Mucosa of descending colon (tissue), 3 donors: ENCODE data around the gene SMARCB1. TPM values are rescaled to one million over a fixed set of nuclear protein-coding genes. Genes with fewer than 3 reads are reported as not detected.

Experiments
- ATAC-seq: fragments of 200-7000 bp; cut with Tn5 transposase; one replicate; pipeline ENCODE4 v1.9.1; 2020; ENCODE audit warnings: mild to moderate bottlenecking, moderate library complexity
- DNase-seq, 3 donors: peaks; one replicate each; pipeline ENCODE4 v3.0.0-alpha.2; 2020
- H3K36me3 ChIP-seq: fragments of 200-600 bp; one replicate; pipeline ENCODE4 v1.8.0; 2021; ENCODE audit warnings: low read depth, mild to moderate bottlenecking
- H3K4me1 ChIP-seq: fragments of 200-600 bp; one replicate; pipeline ENCODE4 v1.8.0; 2021; ENCODE audit warnings: low read depth, mild to moderate bottlenecking
- H3K4me3 ChIP-seq: fragments of 200-600 bp; one replicate; pipeline ENCODE4 v1.8.0; 2021; ENCODE audit warnings: mild to moderate bottlenecking
- H3K9me3 ChIP-seq: fragments of 200-600 bp; one replicate; pipeline ENCODE4 v1.8.0; 2021; ENCODE audit warnings: mild to moderate bottlenecking
- intact Hi-C, 2 donors: fragments of 100-400 bp; cut with DNase I in 1 of 2; cut with micrococcal nuclease in 1 of 2; formaldehyde crosslinking; loops; one replicate each; pipeline versions ENCODE4 v1.11.0 to v1.11.1; 2022; cut with DNase I, micrococcal nuclease
- total RNA-seq, 3 donors: library from RNA; stranded (reverse); fragmentation: NEBNext Ultra II Directional in 2 of 3; extraction: Animal tissue kit (Norgen Biotek cat#: 25700) in 2 of 3; gene quantifications; one replicate each; pipeline versions ENCODE4 v1.2.1 to v1.2.4, GENCODE V29; 2021 to 2023
- TF ChIP-seq, protein P1 (sequence below): fragments of 200-600 bp; IDR thresholded peaks from one replicate; pipeline ENCODE4 v1.8.0; 2022; ENCODE audit warnings: antibody characterized with exemption, mild to moderate bottlenecking
- donor health status: DM: no; HTN: no; CAD: no; lungs with moderate emphysema.
- donor health status: DM: no; HTN: no; CAD: no.
- donor health status: DM: no; HTN: yes; CAD: no.

Gene SMARCB1
- total RNA-seq, 3 donors from 2014 or later: 60.1 to 85.1 (median 69.3) TPM

DNA sequence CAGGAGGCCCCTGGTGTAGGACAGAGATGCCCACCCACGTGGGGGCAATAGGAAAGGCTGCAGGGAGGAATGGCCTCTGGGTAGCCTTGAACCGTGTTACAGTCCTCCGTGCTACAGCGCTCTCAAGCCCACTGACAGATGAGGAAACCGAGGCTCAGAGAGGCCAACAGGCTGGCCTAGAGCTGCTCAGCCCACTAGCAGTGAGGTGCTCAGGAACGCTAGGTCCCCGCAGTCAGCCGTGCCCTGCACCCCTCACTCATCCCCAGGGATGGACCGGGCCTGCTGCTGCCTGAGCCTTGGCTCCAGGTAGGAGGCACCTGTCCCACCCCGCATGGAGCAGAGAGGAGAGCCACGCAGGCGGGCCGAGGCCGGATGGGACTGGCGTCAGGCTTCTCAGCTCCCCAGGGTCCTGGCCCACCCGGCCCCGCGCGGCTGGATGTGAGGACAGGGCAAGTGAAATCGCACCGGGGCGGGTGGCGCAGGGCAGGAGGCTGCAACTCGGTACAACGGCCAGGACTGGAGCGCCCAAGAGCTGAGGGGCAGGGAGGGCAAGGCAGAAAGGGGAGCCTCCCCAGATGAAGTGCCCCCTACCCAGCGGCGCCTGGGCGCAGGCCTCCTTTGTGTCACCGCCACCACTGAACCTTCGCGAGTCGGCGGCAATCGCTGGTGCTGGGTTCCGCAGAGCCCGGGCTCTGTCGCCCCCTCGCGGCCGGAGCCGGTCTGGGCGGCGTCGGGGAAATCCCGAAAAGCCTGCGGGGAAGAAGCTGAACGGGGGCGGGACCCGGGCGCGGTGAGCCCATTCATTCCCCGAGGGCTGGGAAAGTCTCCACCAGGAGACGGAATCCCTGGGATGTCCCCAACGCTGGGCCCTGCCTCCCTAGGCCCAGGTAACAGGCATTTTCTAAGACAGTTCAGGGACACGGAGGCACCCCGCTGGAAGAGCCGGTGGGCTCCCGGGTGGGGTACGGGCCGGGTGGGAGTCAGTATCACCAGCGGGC lies 62.5 kb downstream of the SMARCB1 start:
- DNase-seq (peak; percentile 84 to 93 (median 89)), ATAC-seq (peak; percentile 95)
- TF ChIP-seq, protein P1, sequence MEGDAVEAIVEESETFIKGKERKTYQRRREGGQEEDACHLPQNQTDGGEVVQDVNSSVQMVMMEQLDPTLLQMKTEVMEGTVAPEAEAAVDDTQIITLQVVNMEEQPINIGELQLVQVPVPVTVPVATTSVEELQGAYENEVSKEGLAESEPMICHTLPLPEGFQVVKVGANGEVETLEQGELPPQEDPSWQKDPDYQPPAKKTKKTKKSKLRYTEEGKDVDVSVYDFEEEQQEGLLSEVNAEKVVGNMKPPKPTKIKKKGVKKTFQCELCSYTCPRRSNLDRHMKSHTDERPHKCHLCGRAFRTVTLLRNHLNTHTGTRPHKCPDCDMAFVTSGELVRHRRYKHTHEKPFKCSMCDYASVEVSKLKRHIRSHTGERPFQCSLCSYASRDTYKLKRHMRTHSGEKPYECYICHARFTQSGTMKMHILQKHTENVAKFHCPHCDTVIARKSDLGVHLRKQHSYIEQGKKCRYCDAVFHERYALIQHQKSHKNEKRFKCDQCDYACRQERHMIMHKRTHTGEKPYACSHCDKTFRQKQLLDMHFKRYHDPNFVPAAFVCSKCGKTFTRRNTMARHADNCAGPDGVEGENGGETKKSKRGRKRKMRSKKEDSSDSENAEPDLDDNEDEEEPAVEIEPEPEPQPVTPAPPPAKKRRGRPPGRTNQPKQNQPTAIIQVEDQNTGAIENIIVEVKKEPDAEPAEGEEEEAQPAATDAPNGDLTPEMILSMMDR: peak; percentile 98
- Histone ChIP-seq H3K4me3 (no peak overlapping the region), H3K9me3 (no peaks in the 10 kb centered on the region), H3K36me3 (no peaks in the 10 kb centered on the region), H3K4me1 (peaks cover 7% of the 10 kb centered on the region)
- intact Hi-C loops: loop anchor here in 1 of 2 donors (10.0 kb wide), 1 partner anchor 305 kb away; no protein-coding TSS in a partner anchor

DNA sequence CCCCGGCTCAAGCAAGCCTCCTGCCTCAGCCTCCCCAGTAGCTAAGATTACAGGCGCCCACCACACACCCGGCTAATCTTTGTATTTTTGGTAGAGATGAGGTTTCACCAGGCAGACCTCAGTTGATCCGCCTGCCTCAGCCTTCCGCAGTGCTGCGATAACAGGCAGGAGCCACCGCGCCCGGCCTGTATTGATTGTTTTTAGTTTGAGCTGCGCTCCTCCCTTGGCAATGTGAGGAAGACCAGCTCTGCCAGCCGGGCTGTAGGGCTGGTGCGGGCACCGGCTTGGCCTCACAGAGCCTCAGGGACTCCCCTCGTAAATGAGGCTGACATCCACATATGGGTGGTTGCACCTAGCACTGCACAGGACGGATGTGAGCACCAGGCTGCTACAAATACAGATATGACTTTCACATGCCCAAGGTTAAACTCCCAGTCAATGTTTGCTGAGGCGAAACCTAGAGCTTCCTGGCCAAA lies 63.4 kb downstream of the SMARCB1 start:
- no peak overlapping the region for H3K4me3 ChIP-seq

DNA sequence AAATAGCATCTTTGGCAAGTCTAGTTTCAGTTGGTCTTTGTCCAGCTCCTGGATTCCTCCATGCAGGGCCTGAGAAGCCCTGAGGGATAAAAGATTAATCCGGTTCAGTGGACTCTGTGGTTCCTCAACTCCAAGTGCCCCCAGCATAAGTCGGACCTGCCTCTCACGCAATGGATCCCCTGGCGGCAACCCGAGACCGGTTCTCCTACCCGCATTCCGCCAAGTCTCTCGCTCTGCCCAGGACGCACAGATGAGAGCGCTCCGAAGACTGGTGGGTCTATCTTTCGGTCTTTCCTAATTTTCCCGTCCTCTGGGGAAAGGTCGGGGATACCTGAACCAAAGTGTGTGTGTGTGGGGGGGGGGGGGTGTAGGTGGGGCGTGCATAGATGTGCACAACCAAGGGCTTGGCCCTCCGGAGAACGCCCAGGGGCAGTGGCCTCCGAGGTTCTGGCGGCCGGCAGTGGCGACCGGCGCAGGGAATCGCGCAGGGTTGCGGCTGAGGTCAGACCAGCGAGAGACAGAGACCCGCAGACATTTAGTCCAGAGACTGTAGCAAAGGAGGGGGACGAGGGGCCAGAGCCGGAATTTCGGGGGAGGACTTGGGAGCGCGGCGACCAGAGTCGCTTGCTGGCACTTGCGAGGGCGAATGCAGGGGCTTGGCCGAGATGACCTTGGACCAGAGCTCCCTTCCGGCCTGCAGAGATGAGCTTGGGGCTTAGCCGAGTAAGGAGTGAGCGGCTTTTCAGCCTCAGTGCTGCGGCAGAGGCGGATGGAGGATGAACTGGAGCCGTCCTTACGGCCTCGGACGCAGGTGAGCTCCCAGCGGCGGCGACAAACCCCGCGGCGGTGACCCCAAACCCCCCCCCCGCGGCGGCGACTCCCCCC lies 70.2 kb downstream of the SMARCB1 start:
- ATAC-seq (peak; percentile 63), DNase-seq (peak in 2 of 3 donors; percentile 46 to 71)
- TF ChIP-seq, protein P1: no peak
- Histone ChIP-seq H3K9me3 (no peaks in the 10 kb centered on the region), H3K4me3 (peak overlapping the region; percentile 29), H3K4me1 (peaks cover 6% of the 10 kb centered on the region), H3K36me3 (no peaks in the 10 kb centered on the region)
- intact Hi-C loops: loop anchor here in 1 of 2 donors (5.0 kb wide), 1 partner anchor 90 kb away; the partner anchor contains the start of gene CHCHD10

More for the DNA sequence above, 63.4 kb downstream of the SMARCB1 start:
- ATAC-seq: no peak
- Histone ChIP-seq H3K9me3 (no peaks in the 10 kb centered on the region), H3K4me1 (peaks cover 7% of the 10 kb centered on the region), H3K36me3 (no peaks in the 10 kb centered on the region)
- DNase-seq: peak in 1 of 3 donors; percentile 42
- intact Hi-C loops: no loop called here
- TF ChIP-seq, protein P1: no peak

DNA sequence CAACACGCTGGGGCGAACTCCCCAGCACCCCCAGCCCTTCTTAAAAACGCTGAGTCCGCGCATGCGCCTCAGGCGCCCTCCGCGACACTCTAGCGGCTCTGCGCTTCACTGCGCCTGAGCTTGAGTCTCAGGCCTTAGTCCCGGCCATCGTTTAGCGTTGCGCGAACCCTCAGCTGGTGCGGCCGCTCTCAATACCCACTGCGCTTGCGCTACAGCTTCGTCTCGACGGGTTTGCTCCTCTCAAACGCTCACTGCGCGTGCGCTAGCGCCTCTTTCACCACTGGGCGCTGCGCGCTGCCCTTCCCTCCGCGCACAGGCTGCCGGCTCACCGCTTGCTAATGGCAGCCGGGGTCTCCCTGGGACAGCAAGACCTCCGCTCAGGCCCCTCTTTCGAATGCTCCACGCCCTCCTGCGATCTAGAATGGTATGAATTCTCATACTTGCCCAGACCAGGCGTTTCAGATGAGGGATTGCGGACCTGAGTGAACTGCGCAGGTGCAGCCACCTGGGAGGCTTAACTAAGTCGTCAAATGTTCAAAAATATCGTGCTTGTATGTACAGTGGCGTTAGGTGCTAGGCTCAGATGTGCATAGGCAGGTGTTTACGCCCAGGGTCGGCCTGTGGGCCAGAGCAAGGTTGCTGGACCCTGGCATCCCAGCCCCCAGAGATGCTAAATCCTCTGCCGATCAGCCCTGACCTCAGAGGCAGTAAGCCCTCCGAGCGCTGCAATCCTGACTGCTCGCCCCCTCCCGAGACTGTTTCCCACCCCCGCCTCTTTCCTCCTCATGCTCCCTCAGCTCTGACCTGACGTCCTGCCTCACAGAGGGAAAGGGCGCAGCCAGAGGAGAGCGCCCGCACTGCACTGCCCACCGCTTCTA lies 71.1 kb downstream of the SMARCB1 start, which contains the start of gene SLC2A11:
Gene SLC2A11 (plus strand): TSS at position 270 of the 878 bp plus-strand sequence. CDS start 125 bp downstream, at position 395.
- DNase-seq (peak; percentile 96 to 98 (median 97)), ATAC-seq (peak; percentile 97)
- intact Hi-C loops: loop anchor here in 1 of 2 donors (5.0 kb wide), 1 partner anchor 91 kb away; the partner anchor contains the start of gene CHCHD10
- TF ChIP-seq, protein P1: peak; percentile 21
- no peaks in the 10 kb centered on the region for H3K36me3 ChIP-seq
- peaks cover 6% of the 10 kb centered on the region for H3K4me1 ChIP-seq
- no peaks in the 10 kb centered on the region for H3K9me3 ChIP-seq
- H3K4me3 ChIP-seq: peak within 1 kb of the TSS; percentile 29
